ENCODE measurements around the gene ZNF267.
"Not testable (repeated sequence)": the region's sequence is repeated elsewhere in the genome, so short reads cannot be mapped to it uniquely, and the experiment has no call there.

ZNF267 gene

GRCh38 chr16:31880322-31880979 is 6.8 kb downstream of the ZNF267 start:
- no peak for TF ChIP-seq CTCF (IDR thresholded peaks at IDR 0.05; ENCODE audit: borderline replicate concordance, insufficient read depth, low read depth, low read length)
- no peak overlapping the region for H3K4me3 ChIP-seq (ENCODE audit: low read depth, low read length)

- no peak overlapping the region for H3K4me3 ChIP-seq (ENCODE audit: low read depth, low read length)
- TF ChIP-seq CTCF (IDR thresholded peaks at IDR 0.05; ENCODE audit: borderline replicate concordance, insufficient read depth, low read depth, low read length), result no peak
Observed at GRCh38 chr16:31886227-31886626, 12.6 kb downstream of the ZNF267 start.

GRCh38 chr16:31888735-31889134 is 15.1 kb downstream of the ZNF267 start:
- H3K4me3 ChIP-seq (ENCODE audit: low read depth, low read length), result no peak overlapping the region
- no peak for TF ChIP-seq CTCF (IDR thresholded peaks at IDR 0.05; ENCODE audit: borderline replicate concordance, insufficient read depth, low read depth, low read length)

GRCh38 chr16:31892111-31892510 is 18.5 kb downstream of the ZNF267 start:
- not testable (repeated sequence) for H3K4me3 ChIP-seq (ENCODE audit: low read depth, low read length)

GRCh38 chr16:31893824-31894223 is 20.2 kb downstream of the ZNF267 start:
- H3K4me3 ChIP-seq (ENCODE audit: low read depth, low read length), result no peak overlapping the region
- no peak for TF ChIP-seq CTCF (IDR thresholded peaks at IDR 0.05; ENCODE audit: borderline replicate concordance, insufficient read depth, low read depth, low read length)

- H3K4me3 ChIP-seq (ENCODE audit: low read depth, low read length), result no peak overlapping the region
- no peak for TF ChIP-seq CTCF (IDR thresholded peaks at IDR 0.05; ENCODE audit: borderline replicate concordance, insufficient read depth, low read depth, low read length)
Observed at GRCh38 chr16:31897283-31897682, 23.7 kb downstream of the ZNF267 start.

- no peak for TF ChIP-seq CTCF (IDR thresholded peaks at IDR 0.05; ENCODE audit: borderline replicate concordance, insufficient read depth, low read depth, low read length)
- H3K4me3 ChIP-seq (ENCODE audit: low read depth, low read length), result no peak overlapping the region
Observed at GRCh38 chr16:31899505-31899904, 25.9 kb downstream of the ZNF267 start.

- H3K4me3 ChIP-seq (ENCODE audit: low read depth, low read length), result not testable (repeated sequence)
Observed at GRCh38 chr16:31904571-31904970, 31.0 kb downstream of the ZNF267 start.

All from GM12875 (cell line).